Progenitor cell of endocrine pancreas (in vitro differentiated cells): ENCODE results near the gene HIP1. TPM values are rescaled to one million over a fixed set of nuclear protein-coding genes. Genes with fewer than 3 reads are reported as not detected.
A peak's percentile ranks its signal among the peaks of the same experiment; 100 is the strongest.
"Not testable (repeated sequence)": the region's sequence is repeated elsewhere in the genome, so short reads cannot be mapped to it uniquely, and the experiment has no call there.

Source experiments
- DNase-seq: peaks from one replicate; pipeline ENCODE4 v3.0.0; 2021; ENCODE audit warnings: low spot score; ENCODE audit not compliant: unreplicated experiment
- H3K27ac Mint-ChIP-seq: 2 replicates; pipeline ENCODE4 v1.8.0; 2021; ENCODE audit warnings: mild to moderate bottlenecking, moderate library complexity, mixed read lengths
- H3K27me3 Mint-ChIP-seq: 2 replicates; pipeline ENCODE4 v1.8.0; 2021; ENCODE audit warnings: mixed read lengths
- H3K36me3 Mint-ChIP-seq: 2 replicates; pipeline ENCODE4 v1.8.0; 2022; ENCODE audit warnings: mixed read lengths; ENCODE audit not compliant: insufficient read depth
- H3K4me1 Mint-ChIP-seq: 2 replicates; pipeline ENCODE4 v1.8.0; 2021; ENCODE audit warnings: low read depth, mixed read lengths
- H3K4me3 Mint-ChIP-seq: 2 replicates; pipeline ENCODE4 v1.8.0; 2021; ENCODE audit warnings: low read depth, mild to moderate bottlenecking, moderate library complexity, mixed read lengths
- H3K9me3 Mint-ChIP-seq: 2 replicates; pipeline ENCODE4 v1.8.0; 2021; ENCODE audit warnings: low read depth, mixed read lengths
- total RNA-seq: library from RNA; stranded (reverse); gene quantifications from 2 replicates; pipeline ENCODE4 v1.2.1, GENCODE V29; 2021
- TF ChIP-seq, protein P1 (sequence below): fragments of 200-600 bp; sonication (generic); IDR thresholded peaks from one replicate; pipeline ENCODE4 v1.5.0; 2021; ENCODE audit warnings: antibody characterized with exemption, mild to moderate bottlenecking; ENCODE audit not compliant: unreplicated experiment

HIP1 gene
- total RNA-seq, 1 donor from 2014 or later: 66.6 TPM

- H3K36me3 Mint-ChIP-seq: peaks cover 2% of the 10 kb centered on the region
- H3K4me3 Mint-ChIP-seq: no peak overlapping the region
- no peaks in the 10 kb centered on the region for H3K9me3 Mint-ChIP-seq
- TF ChIP-seq, protein P1, sequence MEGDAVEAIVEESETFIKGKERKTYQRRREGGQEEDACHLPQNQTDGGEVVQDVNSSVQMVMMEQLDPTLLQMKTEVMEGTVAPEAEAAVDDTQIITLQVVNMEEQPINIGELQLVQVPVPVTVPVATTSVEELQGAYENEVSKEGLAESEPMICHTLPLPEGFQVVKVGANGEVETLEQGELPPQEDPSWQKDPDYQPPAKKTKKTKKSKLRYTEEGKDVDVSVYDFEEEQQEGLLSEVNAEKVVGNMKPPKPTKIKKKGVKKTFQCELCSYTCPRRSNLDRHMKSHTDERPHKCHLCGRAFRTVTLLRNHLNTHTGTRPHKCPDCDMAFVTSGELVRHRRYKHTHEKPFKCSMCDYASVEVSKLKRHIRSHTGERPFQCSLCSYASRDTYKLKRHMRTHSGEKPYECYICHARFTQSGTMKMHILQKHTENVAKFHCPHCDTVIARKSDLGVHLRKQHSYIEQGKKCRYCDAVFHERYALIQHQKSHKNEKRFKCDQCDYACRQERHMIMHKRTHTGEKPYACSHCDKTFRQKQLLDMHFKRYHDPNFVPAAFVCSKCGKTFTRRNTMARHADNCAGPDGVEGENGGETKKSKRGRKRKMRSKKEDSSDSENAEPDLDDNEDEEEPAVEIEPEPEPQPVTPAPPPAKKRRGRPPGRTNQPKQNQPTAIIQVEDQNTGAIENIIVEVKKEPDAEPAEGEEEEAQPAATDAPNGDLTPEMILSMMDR: no peak
- H3K27ac Mint-ChIP-seq: peak overlapping the region; percentile 12
- peaks cover 2% of the 10 kb centered on the region for H3K4me1 Mint-ChIP-seq
- H3K27me3 Mint-ChIP-seq: peaks cover 3% of the 10 kb centered on the region
- no peak for DNase-seq
These were observed 8.9 kb downstream of the HIP1 start for GRCh38 chr7:75729851-75730274.

- Mint-ChIP-seq H3K4me3 (no peak overlapping the region), H3K4me1 (peaks cover 2% of the 10 kb centered on the region), H3K27ac (no peak overlapping the region), H3K27me3 (peaks cover 3% of the 10 kb centered on the region), H3K36me3 (peaks cover 2% of the 10 kb centered on the region), H3K9me3 (no peaks in the 10 kb centered on the region)
- TF ChIP-seq, protein P1: no peak
- no peak for DNase-seq
These were observed 10.7 kb downstream of the HIP1 start for GRCh38 chr7:75727881-75728593.

DNA sequence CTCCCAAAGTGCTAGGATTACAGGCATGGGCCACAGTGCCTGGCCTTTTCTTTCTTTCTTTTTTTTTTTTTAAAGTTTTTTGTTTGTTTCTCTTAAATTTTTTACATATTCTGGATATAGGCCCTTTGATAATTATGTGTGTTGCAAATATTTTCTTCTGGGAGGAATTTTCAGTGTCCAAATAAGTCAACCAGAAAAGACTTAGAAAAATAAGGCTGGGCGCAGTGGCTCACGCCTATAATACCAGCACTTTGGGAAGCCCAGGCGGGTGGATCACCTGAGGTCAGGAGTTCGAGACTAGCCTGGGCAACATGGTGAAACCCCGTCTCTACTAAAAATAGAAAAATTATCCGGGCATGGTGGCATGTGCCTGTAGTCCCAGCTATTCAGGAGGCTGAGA, 11.4 kb downstream of the HIP1 start:
- not testable (repeated sequence) for H3K27me3 Mint-ChIP-seq, H3K36me3 Mint-ChIP-seq, H3K27ac Mint-ChIP-seq, H3K4me1 Mint-ChIP-seq, DNase-seq, H3K9me3 Mint-ChIP-seq, H3K4me3 Mint-ChIP-seq

GRCh38 chr7:75725306-75725705, 13.4 kb downstream of the HIP1 start:
- Mint-ChIP-seq H3K36me3 (peaks cover 2% of the 10 kb centered on the region), H3K4me1 (peaks cover 2% of the 10 kb centered on the region), H3K4me3 (no peak overlapping the region), H3K9me3 (no peaks in the 10 kb centered on the region), H3K27me3 (peaks cover 3% of the 10 kb centered on the region), H3K27ac (no peak overlapping the region)
- DNase-seq: no peak
- TF ChIP-seq, protein P1: no peak

DNA sequence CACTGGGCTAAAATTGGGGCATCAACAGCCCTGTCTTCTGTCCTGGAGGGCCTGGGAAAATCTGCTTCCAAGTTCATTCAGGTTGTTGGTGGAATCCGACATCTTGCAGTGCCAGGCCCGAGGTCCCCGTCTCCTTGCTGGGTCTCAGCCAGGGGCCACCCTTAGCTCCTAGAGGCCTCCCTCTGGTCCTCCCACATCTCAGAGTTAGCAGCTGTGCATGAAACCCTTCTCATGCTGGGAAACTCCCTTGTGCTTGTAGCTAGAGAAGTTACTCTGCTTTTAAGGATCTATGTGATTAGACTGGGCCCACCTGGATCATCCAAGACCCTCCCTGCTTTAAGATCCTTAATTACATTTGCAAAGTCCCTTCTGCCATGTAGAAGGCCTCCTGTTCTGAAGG, 15.3 kb downstream of the HIP1 start:
- no peaks in the 10 kb centered on the region for H3K4me1 Mint-ChIP-seq
- no peak for DNase-seq
- H3K9me3 Mint-ChIP-seq: no peaks in the 10 kb centered on the region
- no peaks in the 10 kb centered on the region for H3K36me3 Mint-ChIP-seq
- no peak overlapping the region for H3K27ac Mint-ChIP-seq
- H3K27me3 Mint-ChIP-seq: no peaks in the 10 kb centered on the region
- no peak overlapping the region for H3K4me3 Mint-ChIP-seq
- TF ChIP-seq, protein P1: no peak

DNA sequence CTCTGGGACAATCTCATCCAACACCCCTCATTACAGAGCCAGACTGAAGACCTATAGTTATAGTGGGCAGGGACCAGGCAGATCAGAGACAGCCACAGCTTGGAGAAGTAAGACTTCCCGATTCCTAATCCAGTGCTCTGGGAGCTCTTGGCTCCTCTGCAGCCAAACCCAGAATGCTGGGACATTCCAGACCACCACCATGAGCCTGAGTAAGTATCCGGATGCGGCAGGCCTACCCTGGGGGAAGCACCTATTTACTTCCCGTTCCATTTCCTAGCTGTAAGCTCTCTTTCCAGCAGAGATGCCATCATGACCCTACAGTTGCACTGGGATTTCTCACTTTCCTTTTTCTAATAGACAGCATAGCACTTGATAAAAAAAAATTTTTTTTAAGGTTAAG, 16.4 kb downstream of the HIP1 start:
- Mint-ChIP-seq H3K9me3 (no peaks in the 10 kb centered on the region), H3K27me3 (no peaks in the 10 kb centered on the region), H3K4me3 (no peak overlapping the region), H3K27ac (no peak overlapping the region), H3K36me3 (no peaks in the 10 kb centered on the region), H3K4me1 (peaks cover under 1% of the 10 kb centered on the region)
- DNase-seq: no peak
- TF ChIP-seq, protein P1: no peak

- not testable (repeated sequence) for H3K9me3 Mint-ChIP-seq, H3K27ac Mint-ChIP-seq, H3K4me3 Mint-ChIP-seq, H3K36me3 Mint-ChIP-seq, DNase-seq, H3K4me1 Mint-ChIP-seq, H3K27me3 Mint-ChIP-seq
These were observed 16.8 kb downstream of the HIP1 start for GRCh38 chr7:75721922-75722321.
